Stomach (tissue), 4 donors: ENCODE measurements around the gene MIS18A.

ENCODE experiments used
- CTCF ChIP-seq, 7 experiments: fragments of 450-650 bp in 4 of 7; fragments of 200-600 bp in 3 of 7; sonication (generic) in 3 of 7; IDR thresholded peaks; one replicate each; pipeline ENCODE4 v1.5.1; 2016 to 2019; ENCODE audit warnings: antibody characterized with exemption in 7 of 7, control low read depth in 2 of 7, mild to moderate bottlenecking in 1 of 7
- EP300 ChIP-seq: sonication (generic); formaldehyde crosslinking; IDR thresholded peaks from one replicate; pipeline ENCODE4 v1.6.1; 2017; ENCODE audit warnings: antibody characterized with exemption
- POLR2A ChIP-seq, 4 donors: fragments of 450-650 bp; IDR thresholded peaks; one replicate each; pipeline ENCODE4 v1.6.1; 2016; ENCODE audit warnings: antibody characterized with exemption in 4 of 4, control low read depth in 2 of 4, mild to moderate bottlenecking in 1 of 4, moderate library complexity in 1 of 4
- POLR2AphosphoS5 ChIP-seq, 3 donors: sonication (generic); formaldehyde crosslinking; IDR thresholded peaks; one replicate each; pipeline ENCODE4 v1.6.1; 2016; ENCODE audit warnings: antibody characterized with exemption in 3 of 3

GRCh38 chr21:32315511-32316281, 36.8 kb upstream of the MIS18A start:
- TF ChIP-seq CTCF (IDR thresholded peaks at IDR 0.05) (no peak), POLR2AphosphoS5 (IDR thresholded peaks at IDR 0.05) (no peak), POLR2A (IDR thresholded peaks at IDR 0.05) (no peak), EP300 (no peak)
